Activated CD8-positive, alpha-beta T cell treated with anti-CD3 and anti-CD28 coated beads, Interleukin-2, amount 10 ng/mL, durations not matched to agents 7 days and 5 days (primary cell): Measurements from ENCODE around the gene FBL. TPM values are rescaled to one million over a fixed set of nuclear protein-coding genes. Genes with fewer than 3 reads are reported as not detected.
A peak's percentile ranks its signal among the peaks of the same experiment; 100 is the strongest.
"Not testable (repeated sequence)": the region's sequence is repeated elsewhere in the genome, so short reads cannot be mapped to it uniquely, and the experiment has no call there.

ENCODE experiments used
- ATAC-seq: fragments of 150-1000 bp; cut with Tn5 transposase; one replicate; pipeline ENCODE4 v1.10.0; 2021; ENCODE audit warnings: moderate library complexity
- CTCF ChIA-PET: fragments of 350-600 bp; sonication (Branson Sonifier 250); formaldehyde crosslinking; loops from one replicate; lab custom pipeline; 2021; ENCODE audit warnings: antibody characterized with exemption; lab: Charles Lee
- POLR2A ChIA-PET: fragments of 350-600 bp; sonication (Branson Sonifier 250); formaldehyde crosslinking; loops from one replicate; lab custom pipeline; 2021; ENCODE audit warnings: antibody characterized with exemption; lab: Charles Lee
- DNase-seq: peaks from one replicate; pipeline ENCODE4 v3.0.0-alpha.2; 2020
- H3K27ac Mint-ChIP-seq: one replicate; pipeline ENCODE4 v1.8.0; 2021; ENCODE audit warnings: mild to moderate bottlenecking, mixed read lengths
- H3K27me3 Mint-ChIP-seq: one replicate; pipeline ENCODE4 v1.8.0; 2021; ENCODE audit warnings: low read depth, mixed read lengths
- H3K36me3 Mint-ChIP-seq: one replicate; pipeline ENCODE4 v1.8.0; 2021; ENCODE audit warnings: low read depth, mixed read lengths
- H3K4me1 Mint-ChIP-seq: one replicate; pipeline ENCODE4 v1.8.0; 2021; ENCODE audit warnings: low read depth, mixed read lengths
- H3K4me3 Mint-ChIP-seq: one replicate; pipeline ENCODE4 v1.8.0; 2021; ENCODE audit warnings: mild to moderate bottlenecking, mixed read lengths
- H3K9me3 Mint-ChIP-seq: one replicate; pipeline ENCODE4 v1.8.0; 2022; ENCODE audit warnings: mixed read lengths; ENCODE audit not compliant: insufficient read depth
- total RNA-seq, 2 experiments: library from RNA; stranded (reverse); gene quantifications; one replicate each; pipeline ENCODE4 v1.2.3, GENCODE V29; 2021

The FBL gene
- 100 to 1,000 TPM; 385 to 399 TPM for total RNA-seq

DNA sequence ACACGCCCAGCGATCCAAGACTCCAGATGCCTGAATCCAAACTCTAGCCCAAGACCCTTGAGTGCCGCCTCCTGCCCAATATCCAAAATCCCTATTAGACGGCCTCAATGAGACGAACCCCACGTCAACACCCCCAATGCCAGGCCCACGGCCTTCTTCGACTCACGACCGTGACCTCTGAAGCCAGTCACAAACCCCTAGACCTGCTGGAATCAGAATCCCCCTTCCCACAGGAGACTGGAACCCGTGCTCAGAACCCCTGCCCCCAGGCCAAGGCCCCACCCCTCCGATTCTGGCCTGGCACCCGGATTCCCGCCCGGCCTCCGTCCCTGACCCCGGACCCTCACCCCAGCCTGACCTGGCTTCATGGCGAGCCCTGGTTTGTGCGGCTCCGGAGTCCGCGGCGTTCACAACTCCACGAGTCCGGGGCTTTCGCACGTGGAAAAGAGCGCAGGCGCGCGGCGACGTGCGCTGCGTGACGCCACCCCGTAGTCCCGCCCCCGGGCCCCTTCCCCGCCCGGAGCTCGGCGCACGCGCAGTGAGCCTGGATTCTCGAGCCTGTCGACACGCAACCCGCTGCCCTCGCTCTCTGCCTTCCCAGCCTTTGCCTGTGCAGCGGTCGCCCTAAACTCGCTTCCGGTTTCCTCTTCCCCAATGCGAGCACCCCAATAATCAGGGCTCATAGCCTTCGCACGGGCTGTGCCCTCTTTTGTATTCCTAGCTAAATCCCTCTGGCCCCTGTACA, at the start of gene FBL:
TSS of gene FBL (minus strand) at position 447 of the 745 bp plus-strand sequence. CDS start at position 368, 79 bp downstream.
- CTCF ChIA-PET, result interaction anchor here (1.3 to 7.6 kb wide), 15 partner anchors 13 to 294 kb away, joined by 3 to 235 read pairs (median 18); partner anchors contain the start of genes DYRK1B and PSMC4
- H3K4me1 Mint-ChIP-seq, result peaks cover 46% of the 10 kb centered on the region

DNA sequence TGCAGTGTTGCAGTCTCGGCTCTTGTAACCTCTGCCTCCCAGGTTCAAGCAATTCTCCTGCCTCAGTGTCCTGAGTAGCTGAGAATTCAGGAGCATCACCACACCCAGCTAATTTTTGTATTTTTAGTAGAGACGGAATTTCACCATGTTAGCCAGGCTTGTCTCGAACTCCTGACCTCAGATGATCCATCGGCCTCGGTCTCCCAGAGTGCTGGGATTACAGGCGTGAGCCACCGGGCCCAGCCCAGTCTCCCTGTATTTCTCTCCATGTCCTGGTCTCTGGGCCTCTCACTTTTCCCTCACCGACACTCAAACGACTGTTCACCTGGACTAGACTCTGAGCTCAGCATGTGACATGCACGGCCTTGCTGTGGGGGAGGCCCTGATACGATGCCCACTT, 48.9 kb upstream of the FBL start:
- H3K27me3 Mint-ChIP-seq, H3K9me3 Mint-ChIP-seq, DNase-seq, ATAC-seq, H3K36me3 Mint-ChIP-seq, H3K4me3 Mint-ChIP-seq, H3K4me1 Mint-ChIP-seq, POLR2A ChIA-PET: not testable (repeated sequence)
- CTCF ChIA-PET, result interaction anchor here (1.7 kb wide), 1 partner anchor 76 kb away, joined by 14 read pairs; the partner anchor contains the start of gene PSMC4
- peak overlapping the region; percentile 47 for H3K27ac Mint-ChIP-seq

More for the DNA sequence above, at the start of gene FBL:
- H3K9me3 Mint-ChIP-seq, result no peaks in the 10 kb centered on the region
- peak within 1 kb of the TSS; percentile 91 for H3K4me3 Mint-ChIP-seq
- POLR2A ChIA-PET, result interaction anchor here (0.6 to 1.8 kb wide), 5 partner anchors 12 to 226 kb away, joined by 3 to 7 read pairs (median 5); partner anchors contain the start of genes DYRK1B and PSMC4
- DNase-seq (peak; percentile 98), ATAC-seq (peak; percentile 93)
- H3K27me3 Mint-ChIP-seq, result no peaks in the 10 kb centered on the region
- peak within 1 kb of the TSS; percentile 90 for H3K27ac Mint-ChIP-seq
- peaks cover 14% of the 10 kb centered on the region for H3K36me3 Mint-ChIP-seq

DNA sequence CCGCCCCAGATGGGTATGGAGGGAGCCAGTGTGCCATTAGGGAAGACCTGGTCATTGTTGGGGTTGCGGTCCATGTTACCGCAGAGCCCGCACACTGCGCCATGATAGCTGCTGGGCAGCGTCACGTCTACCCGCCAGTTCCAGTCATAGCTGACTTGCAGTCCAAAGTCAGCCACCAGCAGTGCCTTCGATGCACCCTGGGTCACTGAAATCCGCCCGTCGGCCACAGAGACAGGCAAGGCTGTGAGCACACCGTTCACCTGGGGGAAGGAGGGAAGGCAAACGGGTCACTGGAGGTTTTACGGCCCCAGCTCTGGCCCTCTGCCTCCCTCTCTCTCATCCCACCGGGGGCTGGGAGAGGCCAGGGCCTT, 48.0 kb upstream of the FBL start:
- DNase-seq, result not testable (repeated sequence)
- CTCF ChIA-PET, result interaction anchor here (1.7 kb wide), 1 partner anchor 77 kb away, joined by 14 read pairs; the partner anchor contains the start of gene PSMC4

DNA sequence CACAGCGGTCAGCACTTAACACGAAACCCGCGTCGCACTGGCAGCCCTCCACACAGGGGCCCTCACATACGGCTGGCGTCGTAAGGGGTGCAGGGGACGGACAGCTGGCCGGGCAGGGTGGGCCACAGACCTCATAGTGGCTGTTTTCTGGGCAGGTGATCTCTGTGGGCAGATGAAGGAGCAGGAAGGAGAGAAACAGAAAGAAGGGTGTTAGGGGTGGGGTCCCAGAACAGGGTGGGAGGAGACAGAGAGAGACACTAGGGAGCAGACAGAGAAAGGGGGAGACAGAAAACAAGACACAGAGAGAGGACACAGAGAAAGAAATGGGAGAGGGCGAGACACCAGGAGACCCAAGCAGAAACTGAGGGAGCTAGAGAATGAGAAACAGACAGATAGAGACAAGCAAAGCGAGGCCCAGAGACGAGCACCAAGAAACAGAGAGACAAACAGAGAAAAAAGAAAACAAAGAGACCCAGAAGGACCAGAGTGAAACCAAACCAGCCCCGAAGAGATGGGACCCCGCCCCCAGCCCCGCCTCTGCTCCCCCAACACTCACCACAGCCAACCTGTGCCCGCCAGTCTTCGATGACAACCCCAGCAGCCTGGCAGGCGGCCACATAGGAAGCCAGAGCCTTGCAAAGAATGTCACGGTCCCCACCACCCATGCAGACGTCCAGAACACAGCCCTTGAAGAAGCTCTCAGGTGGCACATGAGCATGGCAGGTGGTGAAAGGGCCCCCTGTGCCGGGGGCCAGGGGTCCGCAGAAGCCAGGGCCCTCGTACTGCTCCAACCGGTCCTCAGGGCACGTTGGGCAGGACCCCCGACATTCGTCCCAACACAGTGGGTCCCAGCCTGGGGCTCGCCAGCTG, 47.4 kb upstream of the FBL start:
- CTCF ChIA-PET, result interaction anchor here (1.0 kb wide), 1 partner anchor 77 kb away, joined by 4 read pairs; the partner anchor contains the start of gene PSMC4
- ATAC-seq, POLR2A ChIA-PET, H3K36me3 Mint-ChIP-seq, H3K4me1 Mint-ChIP-seq, H3K9me3 Mint-ChIP-seq, H3K27me3 Mint-ChIP-seq: not testable (repeated sequence)
- H3K4me3 Mint-ChIP-seq, result peak overlapping the region; percentile 26
- peak overlapping the region; percentile 73 for H3K27ac Mint-ChIP-seq
- DNase-seq, result peak; percentile 65

More for the DNA sequence above, 48.0 kb upstream of the FBL start:
- H3K4me1 Mint-ChIP-seq, H3K36me3 Mint-ChIP-seq, H3K27me3 Mint-ChIP-seq, H3K9me3 Mint-ChIP-seq, H3K4me3 Mint-ChIP-seq, H3K27ac Mint-ChIP-seq, POLR2A ChIA-PET, ATAC-seq: not testable (repeated sequence)

DNA sequence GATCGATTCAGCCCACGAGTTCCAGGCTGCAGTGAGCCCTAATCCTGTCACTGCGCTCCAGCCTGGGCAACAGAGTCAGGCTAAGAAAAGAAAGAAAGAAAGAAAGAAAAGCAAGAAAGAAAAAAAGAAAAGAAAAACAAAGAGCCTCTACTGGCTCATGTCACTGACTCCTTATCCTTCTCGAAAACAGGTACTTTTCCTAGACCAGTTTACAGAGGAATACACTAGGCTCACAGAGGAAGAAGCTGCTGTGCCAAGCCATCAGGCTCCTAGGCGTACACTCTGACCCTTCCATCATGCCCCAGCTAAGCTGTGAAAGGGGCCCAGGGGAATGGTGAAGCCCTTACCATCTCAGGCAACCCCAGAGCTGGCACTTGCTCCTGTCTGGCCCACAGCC, 46.3 kb upstream of the FBL start:
- ATAC-seq, H3K27me3 Mint-ChIP-seq, DNase-seq, H3K4me3 Mint-ChIP-seq, H3K9me3 Mint-ChIP-seq, H3K4me1 Mint-ChIP-seq, CTCF ChIA-PET, H3K36me3 Mint-ChIP-seq, H3K27ac Mint-ChIP-seq, POLR2A ChIA-PET: not testable (repeated sequence)

DNA sequence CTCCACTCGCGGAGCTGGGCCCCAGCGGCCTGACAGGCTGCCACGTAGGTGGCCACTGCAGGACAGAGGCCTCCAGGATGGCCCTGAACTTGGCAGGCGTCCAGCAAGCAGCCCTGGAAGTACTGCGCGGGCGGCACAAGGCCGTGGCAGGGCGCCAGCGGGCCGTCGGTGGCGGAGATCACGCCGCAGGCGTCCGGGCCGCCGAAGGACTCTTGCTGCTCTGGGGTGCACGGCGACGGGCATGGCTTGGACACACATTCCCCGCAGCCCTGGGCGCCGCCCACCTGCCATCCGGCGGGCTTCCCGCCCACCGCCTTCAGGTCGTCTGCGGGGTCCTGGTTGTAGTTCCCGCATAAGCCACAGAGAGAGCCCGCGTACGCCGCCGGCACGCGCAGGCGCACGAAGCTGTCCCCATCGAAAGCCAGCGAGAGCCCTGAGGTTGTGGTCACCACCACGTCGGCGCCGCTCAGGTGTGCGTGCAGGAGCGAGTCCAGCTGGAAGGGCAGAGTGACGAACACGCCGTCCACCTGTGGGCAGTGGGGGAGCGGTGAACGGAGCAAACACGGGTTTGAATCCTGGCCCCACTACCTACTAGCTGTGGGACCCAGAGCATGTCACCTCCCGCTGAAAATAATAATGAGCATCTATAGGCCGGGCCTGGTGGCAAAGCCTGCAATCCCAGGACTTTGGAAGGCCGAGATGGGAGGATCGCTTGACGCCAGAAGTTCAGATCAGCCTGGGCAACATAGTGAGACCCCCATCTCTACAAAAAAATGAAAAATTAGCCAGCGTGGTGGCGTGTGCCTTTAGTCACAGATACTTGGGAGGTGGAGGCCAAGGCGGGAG, 45.7 kb upstream of the FBL start:
- H3K36me3 Mint-ChIP-seq, H3K4me1 Mint-ChIP-seq, H3K4me3 Mint-ChIP-seq, ATAC-seq, CTCF ChIA-PET, H3K27me3 Mint-ChIP-seq, POLR2A ChIA-PET, DNase-seq, H3K27ac Mint-ChIP-seq, H3K9me3 Mint-ChIP-seq: not testable (repeated sequence)

DNA sequence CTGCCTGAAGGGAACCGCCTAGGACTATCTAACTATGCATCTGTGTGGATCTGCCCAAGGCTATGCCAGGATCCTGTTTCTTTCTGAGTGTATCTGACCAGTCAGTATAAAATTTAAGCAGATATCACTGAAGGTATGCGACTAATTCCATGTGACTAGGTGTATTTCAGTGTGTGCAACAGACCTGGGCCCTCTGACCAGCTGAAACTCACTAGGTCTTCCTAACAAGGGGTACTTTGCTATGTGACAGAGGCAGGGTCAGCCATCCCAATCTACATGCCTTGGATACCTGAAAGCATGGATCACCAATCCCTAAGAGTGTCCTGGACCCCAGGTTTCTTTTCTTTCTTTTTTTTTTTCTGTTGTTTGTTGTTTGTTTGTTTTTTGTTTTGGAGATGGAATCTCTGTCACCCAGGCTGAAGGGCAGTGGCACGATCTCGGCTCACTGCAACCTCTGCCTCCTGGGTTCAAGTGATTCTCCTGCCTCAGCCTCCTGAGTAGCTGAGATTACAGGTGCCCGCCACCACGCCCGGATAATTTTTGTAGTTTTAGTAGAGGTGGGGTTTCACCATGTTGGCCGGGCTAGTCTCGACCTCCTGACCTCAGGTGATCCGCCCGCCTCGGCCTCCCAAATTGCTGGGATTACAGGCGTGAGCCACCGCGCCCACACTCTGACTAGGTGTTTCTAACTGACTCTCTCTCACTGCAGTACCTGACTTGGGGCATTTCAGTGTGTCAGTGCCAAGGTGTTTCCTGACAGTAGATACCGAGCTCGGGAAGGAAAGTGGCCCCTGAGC, 44.8 kb upstream of the FBL start:
- H3K9me3 Mint-ChIP-seq, result no peaks in the 10 kb centered on the region
- H3K36me3 Mint-ChIP-seq, result no peaks in the 10 kb centered on the region
- no peak for DNase-seq
- H3K4me1 Mint-ChIP-seq, result peaks cover 4% of the 10 kb centered on the region
- ChIA-PET CTCF (interaction anchor here (1.2 kb wide), 1 partner anchor 46 kb away, joined by 4 read pairs; no protein-coding TSS in a partner anchor), POLR2A (no interaction called here)
- H3K4me3 Mint-ChIP-seq, result no peak overlapping the region
- no peaks in the 10 kb centered on the region for H3K27me3 Mint-ChIP-seq
- no peak for ATAC-seq
- H3K27ac Mint-ChIP-seq, result no peak overlapping the region

DNA sequence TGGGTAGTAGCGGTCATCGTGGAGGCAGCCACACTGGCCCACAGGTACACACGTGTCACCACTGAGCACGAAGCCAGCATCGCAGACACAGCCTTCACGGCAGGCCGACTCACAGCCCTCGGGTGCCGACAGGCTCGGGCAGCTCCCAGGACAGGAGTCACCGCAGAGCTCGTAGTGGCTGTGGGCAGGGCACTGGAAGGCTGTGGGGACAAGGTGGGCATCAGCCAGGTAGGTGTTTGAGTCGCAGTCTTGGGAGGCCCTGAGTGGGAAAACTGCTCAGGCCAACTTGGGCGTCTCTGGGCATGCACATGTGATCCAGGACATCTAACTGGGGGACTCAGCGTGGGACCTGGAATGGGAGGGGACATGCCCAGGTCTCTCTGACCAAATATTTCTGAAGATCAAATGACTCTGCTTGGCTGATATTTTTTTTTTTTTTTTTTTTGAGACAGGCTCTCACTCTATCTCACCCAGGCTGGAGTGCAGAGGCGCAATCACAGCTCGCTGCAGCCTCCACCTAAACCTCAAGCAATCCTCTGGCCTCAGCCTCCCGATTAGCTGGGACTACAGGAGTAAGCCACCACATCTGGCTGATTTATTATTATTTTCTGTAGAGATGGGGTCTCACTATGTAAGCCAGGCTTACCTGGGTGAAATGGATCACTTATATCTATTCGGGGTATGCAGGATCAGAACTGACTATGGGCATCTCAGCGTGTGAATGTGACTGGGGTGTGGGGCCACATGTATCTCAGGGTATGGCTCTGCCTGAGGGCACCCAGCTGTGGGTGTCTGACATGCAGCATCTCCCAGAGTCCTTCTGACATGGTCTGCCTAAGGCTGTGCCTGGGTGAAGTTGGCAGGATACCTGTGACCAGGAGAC, 43.9 kb upstream of the FBL start:
- POLR2A ChIA-PET, H3K36me3 Mint-ChIP-seq, H3K27me3 Mint-ChIP-seq, ATAC-seq, H3K9me3 Mint-ChIP-seq, H3K4me1 Mint-ChIP-seq, H3K27ac Mint-ChIP-seq, H3K4me3 Mint-ChIP-seq, DNase-seq: not testable (repeated sequence)
- CTCF ChIA-PET, result interaction anchor here (1.2 kb wide), 1 partner anchor 45 kb away, joined by 4 read pairs; no protein-coding TSS in a partner anchor

DNA sequence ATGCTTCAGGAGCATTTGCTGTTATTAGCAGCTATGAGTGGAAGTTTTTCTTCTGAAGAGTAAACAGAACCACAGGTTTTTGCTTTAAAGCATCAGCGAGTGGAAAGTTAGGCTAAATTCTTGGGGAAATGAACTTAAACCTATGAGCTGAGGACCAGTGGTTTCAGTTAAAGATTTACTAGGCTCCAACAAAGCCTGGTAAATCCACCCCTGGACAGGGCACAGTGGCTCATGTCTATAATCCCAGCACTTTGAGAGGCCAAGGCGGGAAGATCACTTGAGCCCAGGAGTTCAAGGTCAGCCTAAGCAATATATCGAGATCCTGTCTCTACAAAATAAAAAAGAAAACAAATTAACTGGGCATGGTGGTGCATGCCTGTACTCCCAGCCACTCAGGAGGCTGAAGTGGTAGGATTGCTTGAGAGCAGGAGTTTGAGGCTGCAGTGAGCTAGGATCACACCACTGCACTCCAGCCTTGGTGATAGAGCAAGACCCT, 41.3 kb upstream of the FBL start:
- H3K4me1 Mint-ChIP-seq, POLR2A ChIA-PET: not testable (repeated sequence)

More for the DNA sequence above, 41.3 kb upstream of the FBL start:
- H3K27ac Mint-ChIP-seq, H3K4me3 Mint-ChIP-seq, H3K9me3 Mint-ChIP-seq, H3K36me3 Mint-ChIP-seq, CTCF ChIA-PET, DNase-seq, H3K27me3 Mint-ChIP-seq, ATAC-seq: not testable (repeated sequence)
